H9 (cell line): ENCODE measurements around the gene BCAP29. TPM values are rescaled to one million over a fixed set of nuclear protein-coding genes. Genes with fewer than 3 reads are reported as not detected.

Experiments used
- DNase-seq: peaks from one replicate; pipeline ENCODE4 v3.0.0-alpha.2; 2017
- H2AFZ ChIP-seq: one replicate; pipeline ENCODE4 v1.6.1; 2013; ENCODE audit warnings: mild to moderate bottlenecking, low read length, control low read depth, moderate library complexity
- H2AK5ac ChIP-seq: 2 replicates; pipeline ENCODE4 v1.6.1; 2013; ENCODE audit warnings: low read length, control low read depth, mixed read lengths; ENCODE audit not compliant: insufficient read length
- H2BK120ac ChIP-seq: one replicate; pipeline ENCODE4 v1.6.1; 2013; ENCODE audit warnings: low read depth, mild to moderate bottlenecking, low read length, control low read depth, inconsistent platforms; ENCODE audit not compliant: poor library complexity, severe bottlenecking
- H2BK12ac ChIP-seq: 2 replicates; pipeline ENCODE4 v1.6.1; 2013; ENCODE audit warnings: low read length, control low read depth, mixed read lengths, low read depth; ENCODE audit not compliant: insufficient read length
- H2BK15ac ChIP-seq: 2 replicates; pipeline ENCODE4 v1.6.1; 2013; ENCODE audit warnings: low read depth, low read length, control low read depth
- H2BK20ac ChIP-seq: one replicate; pipeline ENCODE4 v1.6.1; 2013; ENCODE audit warnings: low read depth, mild to moderate bottlenecking, low read length, control low read depth, inconsistent platforms; ENCODE audit not compliant: poor library complexity, severe bottlenecking
- H2BK5ac ChIP-seq: 2 replicates; pipeline ENCODE4 v1.6.1; 2013; ENCODE audit warnings: low read length, control low read depth, mixed read lengths; ENCODE audit not compliant: insufficient read length
- H3K14ac ChIP-seq: 2 replicates; pipeline ENCODE4 v1.6.1; 2013; ENCODE audit warnings: low read length, control low read depth; ENCODE audit not compliant: insufficient read depth
- H3K18ac ChIP-seq: 2 replicates; pipeline ENCODE4 v1.6.1; 2013; ENCODE audit warnings: low read depth, mild to moderate bottlenecking, mixed read lengths, low read length, control low read depth; ENCODE audit not compliant: insufficient read length
- H3K23ac ChIP-seq: 2 replicates; pipeline ENCODE4 v1.6.1; 2013; ENCODE audit warnings: low read length, control low read depth, mixed read lengths, low read depth; ENCODE audit not compliant: insufficient read length
- H3K23me2 ChIP-seq: 2 replicates; pipeline ENCODE4 v1.6.1; 2013; ENCODE audit warnings: low read depth, mild to moderate bottlenecking, mixed read lengths, low read length, control low read depth; ENCODE audit not compliant: insufficient read length, poor library complexity, severe bottlenecking
- H3K27ac ChIP-seq: 2 replicates; pipeline ENCODE4 v1.5.1; 2013; ENCODE audit warnings: low read length, control low read depth, mixed read lengths, low read depth; ENCODE audit not compliant: insufficient read length
- H3K27me3 ChIP-seq: 2 replicates; pipeline ENCODE4 v1.6.1; 2013; ENCODE audit warnings: low read length, control low read depth, inconsistent platforms; ENCODE audit not compliant: insufficient read depth
- H3K4ac ChIP-seq: 2 replicates; pipeline ENCODE4 v1.6.1; 2013; ENCODE audit warnings: low read depth, mild to moderate bottlenecking, control low read depth, inconsistent platforms, low read length, moderate library complexity
- H3K4me1 ChIP-seq: 2 replicates; pipeline ENCODE4 v1.6.1; 2013; ENCODE audit warnings: low read length, control low read depth, inconsistent platforms; ENCODE audit not compliant: insufficient read depth
- H3K4me2 ChIP-seq: 2 replicates; pipeline ENCODE4 v1.6.1; 2013; ENCODE audit warnings: low read length, control low read depth, mixed read lengths; ENCODE audit not compliant: insufficient read length, insufficient read depth
- H3K56ac ChIP-seq: 2 replicates; pipeline ENCODE4 v1.6.1; 2013; ENCODE audit warnings: low read depth, mild to moderate bottlenecking, mixed read lengths, low read length, control low read depth; ENCODE audit not compliant: insufficient read length
- H3K79me1 ChIP-seq: 2 replicates; pipeline ENCODE4 v1.6.1; 2013; ENCODE audit warnings: low read depth, mild to moderate bottlenecking, moderate library complexity, low read length, control low read depth, inconsistent platforms; ENCODE audit not compliant: insufficient read depth, poor library complexity, severe bottlenecking
- H3K79me2 ChIP-seq: 2 replicates; pipeline ENCODE4 v1.6.1; 2013; ENCODE audit warnings: low read length, control low read depth, inconsistent platforms; ENCODE audit not compliant: insufficient read depth
- H3K9ac ChIP-seq: 2 replicates; pipeline ENCODE4 v1.6.1; 2013; ENCODE audit warnings: low read length, control low read depth, mixed read lengths; ENCODE audit not compliant: insufficient read length; ENCODE audit errors: extremely low read depth
- H3K9me3 ChIP-seq: one replicate; pipeline ENCODE4 v1.6.1; 2013; ENCODE audit warnings: low read depth, low read length, inconsistent platforms; ENCODE audit not compliant: control insufficient read depth
- H3T11ph ChIP-seq: one replicate; pipeline ENCODE4 v1.6.1; 2013; ENCODE audit warnings: mild to moderate bottlenecking, low read length, control low read depth, inconsistent platforms
- H4K20me1 ChIP-seq: one replicate; pipeline ENCODE4 v1.6.1; 2013; ENCODE audit not compliant: control insufficient read depth, insufficient read length, insufficient read depth
- H4K5ac ChIP-seq: 2 replicates; pipeline ENCODE4 v1.6.1; 2013; ENCODE audit warnings: low read depth, mild to moderate bottlenecking, mixed read lengths, low read length, control low read depth; ENCODE audit not compliant: insufficient read length
- H4K8ac ChIP-seq: replicated peaks from 2 replicates; pipeline ENCODE4 v1.6.1; 2013; ENCODE audit warnings: low read length, control low read depth, mixed read lengths, low read depth; ENCODE audit not compliant: insufficient read length
- H4K91ac ChIP-seq: 2 replicates; pipeline ENCODE4 v1.6.1; 2013; ENCODE audit warnings: low read depth, mild to moderate bottlenecking, moderate library complexity, mixed read lengths, low read length, control low read depth; ENCODE audit not compliant: insufficient read length
- H3K27ac Mint-ChIP-seq, 3 experiments: 2 replicates in 2 of 3; 3 replicates in 1 of 3; pipeline ENCODE4 v1.8.0; 2020 to 2021; ENCODE audit warnings: mixed read lengths in 3 of 3, mild to moderate bottlenecking in 1 of 3, moderate library complexity in 1 of 3
- H3K27me3 Mint-ChIP-seq: 2 replicates; pipeline ENCODE4 v1.8.0; 2021; ENCODE audit warnings: low read depth, mild to moderate bottlenecking, moderate library complexity, mixed read lengths
- H3K36me3 Mint-ChIP-seq, 3 experiments: 2 replicates in 2 of 3; 3 replicates in 1 of 3; pipeline ENCODE4 v1.8.0; 2020 to 2021; ENCODE audit warnings: low read depth in 3 of 3, mixed read lengths in 3 of 3; ENCODE audit not compliant: insufficient read depth in 1 of 3
- H3K4me1 Mint-ChIP-seq, 2 experiments: 2 replicates each; pipeline ENCODE4 v1.8.0; 2020; ENCODE audit warnings: mixed read lengths in 2 of 2
- H3K4me3 Mint-ChIP-seq, 2 experiments: 2 replicates in 1 of 2; 3 replicates in 1 of 2; pipeline ENCODE4 v1.8.0; 2020 to 2021; ENCODE audit warnings: mild to moderate bottlenecking in 2 of 2, mixed read lengths in 2 of 2, moderate library complexity in 1 of 2
- H3K9me3 Mint-ChIP-seq, 2 experiments: 2 replicates in 1 of 2; 3 replicates in 1 of 2; pipeline ENCODE4 v1.8.0; 2020; ENCODE audit warnings: mild to moderate bottlenecking in 2 of 2, mixed read lengths in 2 of 2, moderate library complexity in 1 of 2
- WGBS: extraction: QIAGEN DNeasy Blood & Tissue Kit; methylation state at CpG from one replicate; pipeline ENCODE4 v1.1.7; 2013; ENCODE audit warnings: missing lambda C conversion rate, low lambda C conversion rate, mixed read lengths; ENCODE audit not compliant: insufficient read length; ENCODE audit errors: extremely low coverage; 5-methylcytosine and 5-hydroxymethylcytosine counted together
- total RNA-seq: library from RNA; stranded (reverse); gene quantifications from 2 replicates; pipeline ENCODE4 v1.2.1, GENCODE V29; 2021
- TF ChIP-seq, protein P1 (sequence below): fragments of 200-600 bp; sonication (generic); conservative IDR thresholded peaks from 3 replicates; pipeline ENCODE4 v1.8.0; 2021; ENCODE audit warnings: antibody characterized with exemption, mild to moderate bottlenecking

The BCAP29 gene
- total RNA-seq, 1 experiment from 2014 or later = 30.6 TPM

- no peak overlapping the region for H2BK15ac ChIP-seq
- no peak overlapping the region for H2BK5ac ChIP-seq
- no peaks in the 10 kb centered on the region for H3K79me2 ChIP-seq
- H3K9me3 ChIP-seq = no peaks in the 10 kb centered on the region
- H3K27me3 ChIP-seq = no peaks in the 10 kb centered on the region
- H4K91ac ChIP-seq = no peak overlapping the region
- no peak overlapping the region for H2AFZ ChIP-seq
- no peak overlapping the region for H3K9ac ChIP-seq
- no peak overlapping the region for H2AK5ac ChIP-seq
- H3K23me2 ChIP-seq = no peaks in the 10 kb centered on the region
- no peak overlapping the region for H3K56ac ChIP-seq
- H3K18ac ChIP-seq = no peak overlapping the region
- H3K27ac ChIP-seq = no peak overlapping the region
- H3K79me1 ChIP-seq = no peaks in the 10 kb centered on the region
- Mint-ChIP-seq H3K4me3 (no peak overlapping the region), H3K27me3 (no peaks in the 10 kb centered on the region), H3K27ac (peak overlapping the region in 2 of 3 experiments; percentile 44 to 76; a peak in 2 of 7 replicates), H3K4me1 (peaks cover 5 to 6% of the 10 kb centered on the region in 2 experiments), H3K36me3 (peaks cover 22 to 23% (median 22%) of the 10 kb centered on the region in 3 experiments), H3K9me3 (peaks cover 3 to 8% of the 10 kb centered on the region in 2 experiments; a peak in 2 of 5 replicates)
- DNase-seq = no peak
- TF ChIP-seq, protein P1, sequence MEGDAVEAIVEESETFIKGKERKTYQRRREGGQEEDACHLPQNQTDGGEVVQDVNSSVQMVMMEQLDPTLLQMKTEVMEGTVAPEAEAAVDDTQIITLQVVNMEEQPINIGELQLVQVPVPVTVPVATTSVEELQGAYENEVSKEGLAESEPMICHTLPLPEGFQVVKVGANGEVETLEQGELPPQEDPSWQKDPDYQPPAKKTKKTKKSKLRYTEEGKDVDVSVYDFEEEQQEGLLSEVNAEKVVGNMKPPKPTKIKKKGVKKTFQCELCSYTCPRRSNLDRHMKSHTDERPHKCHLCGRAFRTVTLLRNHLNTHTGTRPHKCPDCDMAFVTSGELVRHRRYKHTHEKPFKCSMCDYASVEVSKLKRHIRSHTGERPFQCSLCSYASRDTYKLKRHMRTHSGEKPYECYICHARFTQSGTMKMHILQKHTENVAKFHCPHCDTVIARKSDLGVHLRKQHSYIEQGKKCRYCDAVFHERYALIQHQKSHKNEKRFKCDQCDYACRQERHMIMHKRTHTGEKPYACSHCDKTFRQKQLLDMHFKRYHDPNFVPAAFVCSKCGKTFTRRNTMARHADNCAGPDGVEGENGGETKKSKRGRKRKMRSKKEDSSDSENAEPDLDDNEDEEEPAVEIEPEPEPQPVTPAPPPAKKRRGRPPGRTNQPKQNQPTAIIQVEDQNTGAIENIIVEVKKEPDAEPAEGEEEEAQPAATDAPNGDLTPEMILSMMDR = no peak
- no peak overlapping the region for H3K4me2 ChIP-seq
- H3K4ac ChIP-seq = no peak overlapping the region
- no peaks in the 10 kb centered on the region for H3K4me1 ChIP-seq
- H4K8ac ChIP-seq = no peak overlapping the region
- H2BK12ac ChIP-seq = no peak overlapping the region
- H2BK20ac ChIP-seq = no peak overlapping the region
- no peak overlapping the region for H3T11ph ChIP-seq
- no peaks in the 10 kb centered on the region for H4K20me1 ChIP-seq
- H4K5ac ChIP-seq = no peak overlapping the region
- H2BK120ac ChIP-seq = no peak overlapping the region
- no peak overlapping the region for H3K23ac ChIP-seq
- no peak overlapping the region for H3K14ac ChIP-seq
- WGBS = no CpG with 5 or more reads among the region's 2 CpGs
Measured at GRCh38 chr7:107538001-107538400, 42.0 kb upstream of the BCAP29 start.
